Left renal cortex interstitium (tissue), 4 donors: ENCODE results near the gene RXRA. TPM values are rescaled to one million over a fixed set of nuclear protein-coding genes. Genes with fewer than 3 reads are reported as not detected.

Experiments used
- DNase-seq, 4 donors: peaks; one replicate each; pipeline ENCODE4 v3.0.0-alpha.2; 2013; ENCODE audit warnings: low read depth in 4 of 4, low spot score in 2 of 4, missing footprints in 1 of 4
- polyA plus RNA-seq, 4 donors: library from polyadenylated mRNA; unstranded; fragments of 120-200 nt; gene quantifications; one replicate each; pipeline ENCODE4 v1.2.1, GENCODE V29; 2013; ENCODE audit not compliant: insufficient read length in 4 of 4

RXRA gene
- polyA plus RNA-seq, 4 donors = 38.2 to 61.6 (median 49.6) TPM

DNA sequence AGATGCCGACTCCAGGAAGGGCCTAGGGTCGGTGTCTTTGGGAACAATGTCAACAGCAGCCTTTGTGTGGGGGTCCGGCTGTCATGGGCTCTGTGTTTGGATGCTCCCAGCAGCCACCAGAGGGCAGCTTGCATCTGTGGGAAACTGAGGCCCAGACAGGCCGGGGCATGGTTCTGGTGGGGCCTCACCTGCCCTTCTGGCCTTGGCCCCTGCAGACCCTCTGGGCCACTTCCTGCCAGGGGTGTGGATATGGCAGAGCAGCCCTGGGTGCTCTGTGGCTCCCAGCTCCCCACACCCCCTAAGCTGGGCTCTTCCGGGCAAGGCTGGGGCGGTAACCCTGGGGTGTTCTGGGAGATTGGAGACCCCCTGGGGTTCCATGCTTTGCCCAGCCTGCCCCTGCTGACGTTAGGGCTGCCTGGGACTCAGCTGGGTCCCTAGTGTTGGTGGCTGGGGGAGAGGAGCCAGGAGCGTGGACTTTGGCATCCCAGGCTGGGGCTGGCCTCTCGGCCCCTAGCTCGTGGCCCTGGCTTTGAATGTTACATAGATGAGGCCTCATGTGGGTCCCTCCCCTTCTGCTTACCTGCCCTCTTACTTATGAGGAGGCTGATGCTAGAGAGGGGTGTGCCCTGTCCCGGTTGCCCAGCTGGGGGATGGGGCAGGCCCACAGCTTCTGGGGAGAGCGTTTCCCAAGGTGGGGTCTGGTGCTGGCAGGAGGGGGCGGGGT lies 38.3 kb downstream of the RXRA start:
- DNase-seq = no peak

GRCh38 chr9:134365115-134365596 lies 38.9 kb downstream of the RXRA start:
- no peak for DNase-seq

GRCh38 chr9:134365791-134366222 lies 39.6 kb downstream of the RXRA start:
- no peak for DNase-seq

DNA sequence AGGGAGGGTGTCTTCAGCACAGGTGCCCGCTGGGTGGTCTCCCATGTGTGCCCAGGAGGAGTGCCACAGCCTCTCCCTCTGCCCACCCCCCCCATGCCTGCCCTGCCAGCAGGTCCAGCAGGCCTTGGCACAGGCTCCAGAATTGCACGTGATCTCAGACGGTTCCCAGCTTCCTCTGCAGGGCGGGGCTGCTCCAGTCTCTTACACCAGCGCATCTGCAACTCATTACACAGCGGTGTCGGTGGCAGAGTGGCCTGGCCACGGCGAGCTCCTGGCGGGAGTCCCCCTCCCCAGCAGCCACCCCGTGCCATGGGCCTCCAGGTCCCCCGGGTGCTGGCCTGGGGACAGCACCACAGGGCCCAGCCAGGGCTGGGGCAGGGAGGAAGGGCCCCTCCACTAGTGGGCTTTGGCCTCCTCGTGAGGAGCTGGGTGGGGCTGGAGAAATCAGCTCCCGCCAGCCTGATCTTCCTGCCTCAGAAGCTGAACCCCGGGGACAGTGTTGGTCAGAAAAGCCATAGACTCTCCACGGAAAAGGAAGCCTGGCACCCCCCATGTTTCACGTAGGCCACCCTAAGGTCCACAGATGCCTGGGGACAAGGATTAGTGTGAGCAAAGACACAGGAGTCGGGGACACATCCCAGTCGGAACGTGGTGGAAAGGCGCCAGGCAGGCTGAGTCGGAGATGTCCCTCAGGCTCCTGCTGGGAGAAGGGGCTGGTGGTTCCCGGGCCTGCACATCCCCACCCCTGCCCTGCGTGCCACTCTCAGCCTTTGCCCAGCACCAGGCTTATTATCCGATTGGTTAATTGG lies 40.2 kb downstream of the RXRA start:
- DNase-seq = no peak

DNA sequence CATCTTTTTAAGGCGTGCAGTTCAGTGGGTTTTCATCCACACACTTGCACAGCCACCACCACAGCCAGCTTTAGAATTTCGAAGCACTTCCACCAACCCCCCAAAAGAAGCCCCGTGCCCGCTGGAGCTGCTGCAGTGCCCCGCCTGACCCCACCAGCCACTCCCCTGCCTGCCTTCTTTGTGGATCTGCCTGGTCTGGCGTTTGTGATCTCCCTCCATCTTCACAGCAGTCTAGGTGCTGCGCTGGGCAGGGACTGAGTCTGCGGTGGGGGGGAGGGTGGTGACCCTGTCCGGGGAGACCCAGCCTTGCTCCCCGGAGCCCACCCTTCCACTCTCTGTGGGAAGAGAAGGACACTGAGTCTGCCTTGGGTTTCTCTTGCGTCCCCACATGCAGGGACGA lies 40.8 kb downstream of the RXRA start:
- DNase-seq = no peak

DNA sequence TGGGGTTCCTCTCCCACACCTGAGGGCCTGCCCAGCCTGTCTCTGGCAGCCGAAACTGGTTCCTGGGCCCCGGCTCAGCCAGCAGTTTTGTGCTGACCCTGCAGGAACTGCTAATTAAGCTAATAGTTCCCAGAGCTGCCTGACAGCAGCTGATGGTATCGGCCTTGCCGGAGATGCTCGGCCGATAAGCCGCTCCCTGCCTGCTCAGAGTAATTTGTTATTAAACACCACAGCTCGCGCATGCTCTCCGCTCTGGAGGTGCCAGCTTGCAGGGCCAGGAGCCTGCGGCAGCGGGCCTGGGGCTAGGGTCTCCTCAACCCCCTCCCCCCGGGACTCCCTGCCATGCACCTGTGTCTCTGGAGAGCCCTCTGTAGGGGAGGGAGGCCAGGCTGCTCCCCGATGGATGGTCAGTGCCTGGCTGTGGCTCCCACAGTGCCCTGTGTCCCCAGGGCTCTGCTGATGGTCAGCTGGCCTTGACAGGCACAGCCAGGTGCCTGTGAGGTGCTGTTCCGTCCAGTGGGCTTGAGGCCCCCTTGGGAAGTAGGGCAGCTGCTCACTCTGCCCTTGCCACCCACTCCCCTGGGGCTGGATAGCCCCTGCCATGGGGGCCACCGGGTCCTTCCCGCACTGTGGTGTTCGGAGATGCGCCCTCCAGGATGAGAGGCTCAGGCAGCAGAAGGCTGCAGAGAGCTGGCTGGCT lies 41.7 kb downstream of the RXRA start:
- DNase-seq = no peak

GRCh38 chr9:134368571-134368970 lies 42.3 kb downstream of the RXRA start:
- no peak for DNase-seq

- no peak for DNase-seq
Measured at GRCh38 chr9:134369416-134370212, 43.4 kb downstream of the RXRA start.

GRCh38 chr9:134370213-134370492 lies 43.9 kb downstream of the RXRA start:
- no peak for DNase-seq

GRCh38 chr9:134370638-134371037 lies 44.4 kb downstream of the RXRA start:
- DNase-seq = no peak

DNA sequence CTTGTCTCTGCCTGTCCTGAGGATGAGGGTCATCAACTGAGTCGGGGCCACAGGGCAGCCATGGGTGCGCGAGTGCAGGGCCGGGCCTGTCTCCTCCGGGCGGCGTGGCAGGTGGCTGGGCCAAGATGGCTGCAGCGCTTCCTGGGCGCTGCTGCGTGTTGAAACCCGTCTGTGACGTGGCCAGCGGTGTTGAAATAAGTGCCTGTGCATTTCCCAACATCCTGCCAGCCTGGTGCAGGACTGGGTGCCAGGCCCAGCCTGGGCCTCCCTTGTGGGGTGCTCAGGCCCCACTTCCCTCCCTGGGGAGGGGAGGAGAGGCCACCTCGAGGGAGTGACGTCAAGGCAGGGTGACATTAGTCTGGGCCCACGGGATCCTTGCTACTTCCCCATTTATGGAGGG lies 45.5 kb downstream of the RXRA start:
- no peak for DNase-seq

DNA sequence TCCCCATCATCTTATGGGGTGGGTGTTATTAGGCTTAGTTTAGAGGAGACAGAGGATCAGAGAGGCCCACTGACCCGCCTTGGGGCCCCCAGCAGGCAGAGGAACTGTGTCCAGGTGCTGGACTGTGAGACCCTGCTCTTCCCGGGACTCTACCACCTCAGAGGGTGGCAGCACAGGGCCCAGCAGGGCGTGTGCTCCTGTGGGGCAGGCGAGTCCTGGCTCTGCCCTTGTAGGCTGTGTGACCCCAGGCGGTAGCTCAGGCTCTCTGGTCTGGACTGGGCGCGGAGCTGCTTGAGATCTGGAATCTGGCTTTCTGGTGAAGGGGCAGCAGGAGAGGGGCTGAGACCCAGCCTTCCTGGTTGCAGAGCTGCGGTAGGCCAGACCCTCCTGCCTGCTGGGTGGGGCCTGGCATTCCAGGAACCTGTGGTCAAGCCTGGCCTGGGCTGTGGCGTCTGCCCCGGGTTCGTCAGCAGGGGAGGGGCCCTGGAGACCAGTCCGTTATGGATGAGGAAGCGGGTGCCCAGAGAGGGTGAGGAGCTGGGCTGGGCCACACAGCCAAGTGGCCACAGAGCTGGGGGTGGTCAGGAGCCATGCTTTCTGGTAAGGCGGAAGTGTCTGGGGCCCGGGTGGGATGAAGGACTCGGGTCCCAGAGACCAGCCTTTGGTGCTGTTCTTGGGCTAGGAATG lies 46.5 kb downstream of the RXRA start:
- DNase-seq = no peak

GRCh38 chr9:134373269-134373668 lies 47.0 kb downstream of the RXRA start:
- no peak for DNase-seq

DNA sequence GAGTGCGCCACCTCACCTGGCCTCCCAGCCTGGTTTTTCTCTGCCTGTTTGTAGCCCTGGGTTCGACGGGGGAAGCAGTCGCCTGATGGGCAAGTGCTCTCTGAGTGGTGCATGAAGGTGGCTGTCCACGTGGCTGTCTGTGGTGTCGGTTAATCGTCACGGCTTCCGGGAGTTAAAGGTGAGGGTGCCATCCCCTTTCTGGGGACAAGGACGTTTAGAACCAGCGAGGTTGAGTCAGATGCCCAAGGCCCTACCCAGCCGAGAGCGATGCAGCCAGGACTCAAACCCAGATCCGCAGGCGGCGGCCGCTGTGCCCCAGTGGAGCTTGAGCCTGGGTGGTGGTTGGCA lies 47.7 kb downstream of the RXRA start:
- no peak for DNase-seq

DNA sequence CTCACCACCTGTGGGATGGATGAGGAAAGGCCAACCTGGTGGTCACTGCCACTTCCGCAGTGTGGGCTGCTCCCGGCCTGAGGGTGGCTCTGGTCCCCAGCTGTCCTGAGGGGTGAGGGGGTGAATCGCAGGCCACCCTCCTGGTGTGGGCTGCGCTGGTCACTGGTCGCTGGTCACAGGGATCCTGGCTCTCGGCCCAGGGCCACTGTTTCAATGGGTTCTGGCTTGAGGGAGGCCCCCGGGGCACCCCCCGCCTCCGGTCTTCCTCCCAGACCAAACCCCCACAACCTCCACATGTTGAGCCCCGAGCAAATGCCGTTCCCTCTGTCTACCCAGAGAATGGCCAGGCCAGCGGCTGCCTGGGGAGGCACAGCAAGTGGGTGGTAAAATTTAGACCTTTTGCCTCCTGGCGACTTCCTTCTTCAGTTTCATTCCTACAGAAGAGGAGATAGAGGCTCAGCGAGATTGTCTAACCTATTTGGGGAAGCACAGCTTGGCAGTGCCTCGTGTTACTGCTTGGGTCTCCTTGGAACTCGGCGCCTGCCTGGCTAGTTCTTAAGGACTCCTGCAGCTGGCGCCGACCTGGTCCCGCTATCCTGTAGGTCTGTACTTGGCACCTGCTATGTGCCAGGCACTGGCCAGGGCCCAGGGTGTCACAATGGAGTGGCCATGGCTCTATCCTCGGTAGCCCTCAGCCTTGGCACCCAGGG lies 48.2 kb downstream of the RXRA start:
- DNase-seq = no peak

GRCh38 chr9:134375011-134375390 lies 48.7 kb downstream of the RXRA start:
- DNase-seq = no peak

DNA sequence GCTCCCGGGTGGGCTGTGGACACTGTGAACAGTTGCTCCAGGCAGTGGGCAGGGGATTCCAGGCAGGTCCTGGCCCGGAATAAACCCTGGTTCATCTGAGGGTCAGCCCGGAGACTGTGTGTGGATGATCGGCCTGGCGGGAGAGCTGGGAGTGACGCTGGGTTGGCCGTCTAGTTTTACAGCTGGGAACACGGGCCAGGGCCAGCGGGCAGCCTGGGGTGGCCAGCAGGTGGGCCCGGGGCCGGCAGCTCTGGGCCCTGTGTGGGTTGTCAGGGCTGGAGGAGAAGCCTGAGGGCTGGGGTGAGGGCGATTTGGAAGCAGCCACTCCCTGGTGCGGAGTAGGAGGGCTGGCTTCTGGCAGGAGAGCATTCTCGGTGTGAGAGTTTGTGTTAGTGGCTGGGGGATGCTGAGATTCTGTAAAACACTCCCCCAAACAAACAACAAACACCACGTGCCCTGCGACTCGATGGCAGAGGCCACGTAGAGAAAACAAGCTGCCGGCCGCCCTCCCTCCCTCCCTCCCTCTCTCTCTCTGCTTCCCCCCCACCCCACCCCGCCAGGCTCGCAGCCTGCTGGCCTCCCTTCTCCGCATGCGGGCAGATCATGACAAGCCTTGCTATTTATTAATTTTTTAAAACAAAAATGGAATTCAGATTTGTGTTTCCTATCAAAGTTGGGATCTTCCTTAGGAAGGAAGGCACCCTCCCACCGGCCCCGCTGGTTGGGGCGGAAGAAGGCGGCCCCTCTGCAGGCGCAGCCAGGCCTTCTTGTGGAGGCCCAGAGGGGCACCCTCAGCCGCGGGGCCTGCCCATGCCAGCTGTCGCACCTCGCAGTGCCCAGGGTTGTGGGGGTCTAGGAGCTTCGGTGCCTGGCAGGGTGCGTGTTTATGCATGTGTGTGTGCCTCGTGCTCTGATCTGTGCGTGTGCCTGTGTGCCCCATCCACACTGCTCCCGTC lies 49.5 kb downstream of the RXRA start:
- no peak for DNase-seq

GRCh38 chr9:134376386-134377142 lies 50.3 kb downstream of the RXRA start:
- DNase-seq = no peak
